ENCODE data around the gene ADAM15. TPM values are rescaled to one million over a fixed set of nuclear protein-coding genes. Genes with fewer than 3 reads are reported as not detected.

ADAM15 gene
- total and polyA plus RNA-seq, 2 donors (not counting 3 experiments of a cell fraction or from before 2014, with no cell fraction given): 295 to 299 TPM

- no peak overlapping the region for H2AFZ ChIP-seq (ENCODE audit: low read depth, low read length)
- no peaks in the 10 kb centered on the region for H4K20me1 ChIP-seq (replicated peaks; ENCODE audit: control insufficient read depth, extremely low read depth, insufficient read depth, low read length)
- no peaks in the 10 kb centered on the region for H3K79me2 ChIP-seq (ENCODE audit: control insufficient read depth, insufficient read depth, low read length)
- peaks cover 0 to 5% of the 10 kb centered on the region in 2 experiments for H3K27me3 ChIP-seq (ENCODE audit: control insufficient read depth in 2 of 2, insufficient read depth in 2 of 2, low read length in 2 of 2)
- intact Hi-C loops (cut with micrococcal nuclease) (no loop called here), dilution Hi-C loops (cut with MboI; ENCODE audit: extremely low pct_ligation_motif_present, low sequenced_read_pairs) (no loop called here)
- FAIRE-seq (no peak), DNase-seq (ENCODE audit: low read depth, low spot score) (no peak)
- H3K27ac ChIP-seq (ENCODE audit: insufficient read depth, low read depth, low read length): no peak overlapping the region
- H3K36me3 ChIP-seq (ENCODE audit: control insufficient read depth in 2 of 2, extremely low read depth in 1 of 2, insufficient read depth in 2 of 2, low read length in 2 of 2): no peaks in the 10 kb centered on the region
- H3K4me3 ChIP-seq (replicated peaks in 1 of 3; ENCODE audit: insufficient read depth in 1 of 3, low read depth in 1 of 3, low read length in 3 of 3): no peak overlapping the region
- TF ChIP-seq MYC (IDR thresholded peaks at IDR 0.05; ENCODE audit: low read depth, low read length): no peak
- TF ChIP-seq CTCF (IDR thresholded peaks at IDR 0.05; ENCODE audit: extremely low read depth in 1 of 2, insufficient read depth in 1 of 2, low read depth in 1 of 2, low read length in 2 of 2): no peak
- TF ChIP-seq MAX (IDR thresholded peaks at IDR 0.05; ENCODE audit: insufficient read depth, insufficient read length): no peak
- no peak for TF ChIP-seq EZH2 (IDR thresholded peaks at IDR 0.05; ENCODE audit: borderline replicate concordance, low read depth, low read length, severe bottlenecking)
- TF ChIP-seq POLR2A (IDR thresholded peaks at IDR 0.05; ENCODE audit: low read depth, low read length): no peak
- no peak for TF ChIP-seq FOS (IDR thresholded peaks at IDR 0.05; ENCODE audit: borderline replicate concordance, insufficient read depth, low read length)
- no peak for TF ChIP-seq POLR2AphosphoS5 (IDR thresholded peaks at IDR 0.05; ENCODE audit: insufficient read depth, low read depth, low read length)
- no peak for TF ChIP-seq JUN (IDR thresholded peaks at IDR 0.05; ENCODE audit: borderline replicate concordance, insufficient read depth, insufficient read length, low read depth)
- TF ChIP-seq GATA2 (IDR thresholded peaks at IDR 0.05; ENCODE audit: insufficient read depth, insufficient read length, low read depth, low read length): no peak
- POLR2A ChIA-PET: no interaction called here
- peaks cover 4% of the 10 kb centered on the region for H3K4me1 ChIP-seq (ENCODE audit: control insufficient read depth, extremely low read depth, insufficient read depth, low read length)
- H3K9me3 ChIP-seq (replicated peaks; ENCODE audit: control insufficient read depth, insufficient read depth, low read length): no peaks in the 10 kb centered on the region
- H3K9me1 ChIP-seq (replicated peaks; ENCODE audit: control insufficient read depth, extremely low read depth, insufficient read depth, low read length): no peaks in the 10 kb centered on the region
- CTCF ChIA-PET: interaction anchor here (1.8 kb wide), 1 partner anchor 19 kb away, joined by 8 read pairs; no protein-coding TSS in a partner anchor
- no peak overlapping the region for H3K4me2 ChIP-seq (ENCODE audit: insufficient read depth, low read length)
- no TSS peak for BruUV-seq (replicated peaks)
- H3K9ac ChIP-seq (replicated peaks; ENCODE audit: extremely low read depth, insufficient read depth, low read length): no peak overlapping the region
Observed at GRCh38 chr1:155035936-155036335, 15.2 kb upstream of the ADAM15 start.

Measured in endothelial cell of umbilical vein (primary cell).